K562 (cell line): ENCODE data around the gene ARL16. TPM values are rescaled to one million over a fixed set of nuclear protein-coding genes. Genes with fewer than 3 reads are reported as not detected.

ENCODE experiments used
- ATAC-seq: fragments of 200-7000 bp; cut with Tn5 transposase; 3 replicates; pipeline ENCODE4 v1.9.1; 2020; ENCODE audit warnings: moderate library complexity
- BruUV-seq: library from RNA; stranded (reverse); fragments of 400-500 nt; replicated peaks from 2 replicates; lab custom pipeline; 2021; lab: Mats Ljungman, UMichigan
- CTCF ChIA-PET: fragments of 300-600 bp; formaldehyde crosslinking; extraction: SDS; loops from one replicate; lab custom pipeline; 2021; ENCODE audit warnings: low intra/inter-chr PET ratio; lab: Yijun Ruan, JAX
- POLR2A ChIA-PET: fragments of 300-600, 350-650 bp; sonication (Branson Sonifier 250); formaldehyde crosslinking; extraction: SDS; loops from one replicate; lab custom pipeline; 2021; ENCODE audit warnings: antibody characterized with exemption, inconsistent platforms; lab: Yijun Ruan, JAX
- DNase-seq, 4 experiments: peaks; one replicate each; pipeline versions ENCODE4 v3.0.0 to v3.0.0-alpha.2; 2011 to 2018; ENCODE audit warnings: low spot score in 3 of 4, mixed read lengths in 3 of 4; ENCODE audit errors: extremely low read depth in 1 of 4
- FAIRE-seq: peaks from 2 replicates; lab custom pipeline; 2011; peaks lifted over from hg19 to GRCh38; lab: Jason Lieb, UNC
- H2AFZ ChIP-seq: 2 replicates; pipeline ENCODE4 v1.6.0; 2011; ENCODE audit warnings: low read depth, low read length, control low read depth, inconsistent platforms
- H3K27ac ChIP-seq: fragments of 200-600 bp; 3 replicates; pipeline ENCODE4 v1.8.0; 2011; ENCODE audit warnings: low read depth, mild to moderate bottlenecking, control low read depth, inconsistent platforms, low read length, moderate library complexity, mixed read lengths; ENCODE audit errors: extremely low read depth
- H3K27me3 ChIP-seq, 2 experiments: fragments of 300-600 bp in 1 of 2; 2 replicates in 1 of 2; 3 replicates in 1 of 2; pipeline versions ENCODE4 v1.6.0 to v1.8.0; 2011; ENCODE audit warnings: inconsistent platforms in 2 of 2, low read length in 2 of 2, mild to moderate bottlenecking in 1 of 2, mixed read lengths in 1 of 2, moderate library complexity in 1 of 2; ENCODE audit not compliant: control insufficient read depth in 2 of 2, insufficient read depth in 2 of 2
- H3K36me3 ChIP-seq: fragments of 300-600 bp; 3 replicates; pipeline ENCODE4 v1.8.0; 2011; ENCODE audit warnings: mild to moderate bottlenecking, low read length, inconsistent platforms; ENCODE audit not compliant: control insufficient read depth, insufficient read depth
- H3K4me1 ChIP-seq, 2 experiments: fragments of 200-600 bp in 1 of 2; replicated peaks in 1 of 2; 2 replicates in 1 of 2; 3 replicates in 1 of 2; pipeline versions ENCODE4 v1.5.1 to v1.8.0; 2011; ENCODE audit warnings: inconsistent platforms in 2 of 2, low read length in 2 of 2, mild to moderate bottlenecking in 1 of 2, mixed read lengths in 1 of 2, moderate library complexity in 1 of 2; ENCODE audit not compliant: control insufficient read depth in 2 of 2, insufficient read depth in 2 of 2
- H3K4me2 ChIP-seq: 2 replicates; pipeline ENCODE4 v1.6.1; 2011; ENCODE audit warnings: low read length, control low read depth, inconsistent platforms, mixed read lengths; ENCODE audit not compliant: insufficient read depth
- H3K4me3 ChIP-seq: fragments of 200-600 bp; sonication (generic), shearing (Covaris generic); 2 replicates; pipeline ENCODE4 v1.5.1; 2016; ENCODE audit warnings: control low read depth, inconsistent platforms
- H3K79me2 ChIP-seq: fragments of 200-600 bp; 3 replicates; pipeline ENCODE4 v1.8.0; 2011; ENCODE audit warnings: low read length, inconsistent platforms; ENCODE audit not compliant: control insufficient read depth, insufficient read depth
- H3K9ac ChIP-seq, 2 experiments: 2 replicates each; pipeline versions ENCODE4 v1.6.0 to v1.6.1; 2011; ENCODE audit warnings: low read depth in 2 of 2, low read length in 2 of 2, control low read depth in 1 of 2, inconsistent platforms in 1 of 2, mild to moderate bottlenecking in 1 of 2, mixed read lengths in 1 of 2; ENCODE audit not compliant: insufficient read depth in 1 of 2
- H3K9me1 ChIP-seq: one replicate; pipeline ENCODE4 v1.6.0; 2011; ENCODE audit warnings: inconsistent platforms, mild to moderate bottlenecking, low read length, moderate library complexity; ENCODE audit not compliant: control insufficient read depth, insufficient read depth
- H3K9me3 ChIP-seq: replicated peaks from 2 replicates; pipeline ENCODE4 v1.5.1; 2011; ENCODE audit warnings: low read depth, low read length, inconsistent platforms; ENCODE audit not compliant: control insufficient read depth, insufficient read depth
- H4K20me1 ChIP-seq: replicated peaks from 2 replicates; pipeline ENCODE4 v1.6.1; 2011; ENCODE audit warnings: low read length, inconsistent platforms, mixed read lengths; ENCODE audit not compliant: control insufficient read depth, insufficient read depth
- GABPB2 ChIP-seq: fragments of 250-450 bp; sonication (Bioruptor Pico); conservative IDR thresholded peaks from 2 replicates; pipeline ENCODE4 v1.5.1; 2021; ENCODE audit warnings: mild to moderate bottlenecking
- KDM1A ChIP-seq, 2 experiments: fragments of 450-650 bp; IDR thresholded peaks; 2 replicates each; pipeline ENCODE4 v1.6.1; 2016; ENCODE audit warnings: mild to moderate bottlenecking in 2 of 2
- MTA1 ChIP-seq: fragments of 450-650 bp; IDR thresholded peaks from 2 replicates; pipeline ENCODE4 v1.6.1; 2017; ENCODE audit warnings: borderline replicate concordance
- NKRF ChIP-seq: fragments of 450-650 bp; IDR thresholded peaks from 2 replicates; pipeline ENCODE4 v1.6.1; 2016; ENCODE audit warnings: borderline replicate concordance
- PHF8 ChIP-seq: fragments of 200-600 bp; sonication (generic); IDR thresholded peaks from 2 replicates; pipeline ENCODE4 v1.6.1; 2012; ENCODE audit warnings: mixed run types, mild to moderate bottlenecking, inconsistent platforms, low read length, moderate library complexity, borderline replicate concordance
- SMARCA5 ChIP-seq: fragments of 450-650 bp; IDR thresholded peaks from 2 replicates; pipeline ENCODE4 v1.6.1; 2016
- ZBTB40 ChIP-seq, 2 experiments: fragments of 450-650 bp in 1 of 2; sonication (generic) in 1 of 2; formaldehyde crosslinking in 1 of 2; IDR thresholded peaks; 2 replicates each; pipeline versions ENCODE4 v1.7.1 to v1.9.0; 2016 to 2022; ENCODE audit warnings: inconsistent platforms in 1 of 2, mild to moderate bottlenecking in 1 of 2, missing genetic modification reagents in 1 of 2
- ZNF24 ChIP-seq: fragments of 450-650 bp; IDR thresholded peaks from 2 replicates; pipeline ENCODE4 v1.6.1; 2016
- WGBS: fragments of 100-300 bp; shearing (Covaris generic); methylation state at CpG from one replicate; pipeline ENCODE4 v1.1.6; 2016; ENCODE audit warnings: low coverage, mixed read lengths; ENCODE audit not compliant: insufficient coverage; ENCODE audit errors: missing lambda C conversion rate; 5-methylcytosine and 5-hydroxymethylcytosine counted together
- in situ Hi-C: fragments of 300-500 bp; cut with MboI; formaldehyde crosslinking; loops from 4 replicates; pipeline ENCODE4 v1.15.0; 2018; ENCODE audit warnings: inconsistent platforms, mixed read lengths
- intact Hi-C: fragments of 100-400 bp; cut with micrococcal nuclease; formaldehyde crosslinking; loops from 2 replicates; pipeline ENCODE4 v1.14.2; 2022
- polyA plus RNA-seq, 8 experiments: library from polyadenylated mRNA; depleted of rRNA in 4 of 8; stranded (reverse) in 5 of 8; unstranded in 3 of 8; fragments of >200 nt; fragmentation: Nextera tagmentation in 2 of 8; fragmentation: Illumina TruSeq in 1 of 8; extraction: Ambion mirVana in 2 of 8; extraction: Trizol in 1 of 8; gene quantifications; 2 replicates each; pipeline versions ENCODE4 v1.2.1 to v1.2.3, GENCODE V29; 2011 to 2014; ENCODE audit warnings: inconsistent platforms in 1 of 8, missing spikeins in 1 of 8
- total RNA-seq, 7 experiments: library from RNA; depleted of rRNA in 6 of 7; stranded (reverse); fragments of >200 nt in 6 of 7; fragmentation: Illumina TruSeq in 2 of 7; extraction: Trizol in 2 of 7; gene quantifications; 2 replicates each; pipeline versions ENCODE4 v1.2.1 to v1.2.3, GENCODE V29; 2011 to 2021; ENCODE audit warnings: low replicate concordance in 1 of 7

The ARL16 gene
- total and polyA plus RNA-seq, 9 of the 15 experiments (the other 6 are each of a cell fraction or from before 2014, with no cell fraction given), result 5.4 to 32.4 (median 22.6) TPM

DNA sequence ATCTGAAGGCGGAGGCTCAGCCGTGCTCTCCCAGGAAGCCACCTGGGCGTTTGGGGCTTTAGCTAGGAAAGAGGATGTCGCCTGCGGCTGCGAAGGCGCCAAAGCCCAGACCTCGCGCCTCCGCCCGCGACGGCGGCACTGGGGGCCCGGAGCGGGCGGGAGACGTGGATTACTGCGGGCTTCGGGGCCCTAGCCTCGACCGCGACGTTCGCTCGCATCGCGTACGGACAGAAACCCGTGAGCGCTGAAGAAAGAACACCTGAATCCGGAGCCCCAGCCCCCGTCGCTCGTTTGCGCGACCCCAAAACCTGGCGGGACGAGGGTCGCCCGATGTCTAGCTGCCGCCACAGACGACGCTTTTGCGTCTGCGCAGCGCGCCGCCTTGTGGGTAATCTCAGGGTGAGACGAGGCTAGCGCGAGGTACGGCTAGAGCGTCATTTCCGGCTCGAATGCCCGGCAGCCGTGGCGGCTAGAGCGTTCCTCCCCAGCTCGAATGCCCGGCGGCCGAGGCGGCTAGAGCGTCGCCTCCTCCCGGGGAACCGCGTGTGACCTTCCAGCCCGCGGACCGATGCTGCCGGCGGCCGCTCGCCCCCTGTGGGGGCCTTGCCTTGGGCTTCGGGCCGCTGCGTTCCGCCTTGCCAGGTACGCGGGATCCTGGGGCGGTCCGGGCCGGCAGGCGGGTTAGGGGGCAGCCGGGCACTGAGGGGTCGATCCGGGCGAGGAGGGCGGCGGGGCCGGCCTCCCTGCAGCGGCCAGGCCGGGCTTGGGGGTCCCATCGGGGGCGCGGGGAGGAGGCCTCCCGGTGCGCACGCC is 19.5 kb upstream of the ARL16 start, which contains the start of gene MRPL12:
TSS of gene MRPL12 (plus strand) at position 434 of the 813 bp plus-strand sequence. CDS start at position 569, 135 bp downstream.
- under 1% methylated on average over 61 of the region's 102 CpGs for WGBS
- DNase-seq (peak; percentile 83 to 97 (median 90)), ATAC-seq (peak; percentile 90), FAIRE-seq (peak; percentile 95)
- Histone ChIP-seq H3K79me2 (peaks cover 60% of the 10 kb centered on the region), H3K9me1 (no peaks in the 10 kb centered on the region), H4K20me1 (peaks cover 12% of the 10 kb centered on the region), H3K36me3 (peaks cover 80% of the 10 kb centered on the region), H3K9ac (peak within 1 kb of the TSS; percentile 96 to 100), H3K27ac (peak within 1 kb of the TSS; percentile 90), H3K4me2 (peak within 1 kb of the TSS; percentile 95), H3K9me3 (no peaks in the 10 kb centered on the region), H3K4me3 (peak within 1 kb of the TSS; percentile 99), H2AFZ (peak within 1 kb of the TSS; percentile 78), H3K27me3 (no peaks in the 10 kb centered on the region), H3K4me1 (peaks cover 14 to 63% of the 10 kb centered on the region in 2 experiments; a peak in 4 of 5 replicates)
- in situ Hi-C loops (no loop called here), intact Hi-C loops (loop anchor here (5.0 kb wide), 1 partner anchor 36 kb away; the partner anchor contains the start of genes CCDC137 and OXLD1)
- POLR2A ChIA-PET, result interaction anchor here (0.6 to 4.7 kb wide), 20 partner anchors 10 to 481 kb away, joined by 3 to 54 read pairs (median 4); partner anchors contain the start of genes ACTG1, ALYREF, ANAPC11 and ARL16
- TSS peak; percentile 87 for BruUV-seq
- CTCF ChIA-PET, result no interaction called here
- no peak for TF ChIP-seq GABPB2 (CRISPR knock-in tag)
- TF ChIP-seq ZBTB40 (IDR thresholded peaks at IDR 0.05), result peak; percentile 90
- no peak for TF ChIP-seq ZBTB40 (CRISPR knock-in tag; IDR thresholded peaks at IDR 0.05)
- peak; percentile 87 for TF ChIP-seq PHF8
- TF ChIP-seq MTA1, result no peak
- TF ChIP-seq SMARCA5, result no peak
- TF ChIP-seq NKRF, result no peak
- TF ChIP-seq KDM1A (IDR thresholded peaks at IDR 0.05), result no peak
- no peak for TF ChIP-seq ZNF24
